Measurements from ENCODE around the gene DCDC1.
"Not testable (repeated sequence)": the region's sequence is repeated elsewhere in the genome, so short reads cannot be mapped to it uniquely, and the experiment has no call there.

Gene DCDC1

DNA sequence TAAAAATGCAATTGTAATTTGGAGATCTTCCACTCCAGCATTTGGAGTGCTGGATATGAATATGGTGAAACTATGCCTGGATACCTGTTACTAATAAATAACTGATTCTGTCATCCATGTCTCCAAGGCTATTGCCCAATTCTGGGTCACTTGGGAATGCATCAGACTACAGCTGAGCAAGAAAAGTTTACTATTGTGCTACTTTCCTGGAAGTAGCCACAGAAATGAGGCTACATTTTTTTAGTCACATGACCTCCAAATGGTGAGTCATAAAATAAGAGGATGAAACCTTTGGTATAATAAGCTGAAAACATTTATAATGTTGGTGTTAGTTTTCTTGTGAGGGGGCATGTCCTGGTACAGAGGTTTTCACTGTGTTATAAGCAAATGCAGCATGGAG, 44.4 kb downstream of the DCDC1 start:
- Histone ChIP-seq H3K27ac (ENCODE audit: low read length) (no peak overlapping the region), H3K27me3 (ENCODE audit: low read depth, low read length) (no peaks in the 10 kb centered on the region), H3K36me3 (ENCODE audit: control insufficient read depth in 1 of 2, insufficient read depth in 2 of 2, low read length in 2 of 2) (no peaks in the 10 kb centered on the region), H3K4me3 (ENCODE audit: low read depth in 1 of 2, low read length in 2 of 2) (no peak overlapping the region), H3K9me3 (ENCODE audit: control insufficient read depth in 1 of 2, low read length in 2 of 2) (no peaks in the 10 kb centered on the region), H3K4me1 (ENCODE audit: control insufficient read depth in 1 of 2, insufficient read depth in 2 of 2, low read length in 2 of 2) (no peaks in the 10 kb centered on the region)

- no peaks in the 10 kb centered on the region for H3K9me3 ChIP-seq (ENCODE audit: control insufficient read depth in 1 of 2, low read length in 2 of 2)
- H3K27ac ChIP-seq (ENCODE audit: low read length) = no peak overlapping the region
- H3K4me3 ChIP-seq (ENCODE audit: low read depth in 1 of 2, low read length in 2 of 2) = no peak overlapping the region
- H3K36me3 ChIP-seq (ENCODE audit: control insufficient read depth in 1 of 2, insufficient read depth in 2 of 2, low read length in 2 of 2) = no peaks in the 10 kb centered on the region
- no peaks in the 10 kb centered on the region for H3K4me1 ChIP-seq (ENCODE audit: control insufficient read depth in 1 of 2, insufficient read depth in 2 of 2, low read length in 2 of 2)
- H3K27me3 ChIP-seq (ENCODE audit: low read depth, low read length) = no peaks in the 10 kb centered on the region
These were observed 46.4 kb downstream of the DCDC1 start for GRCh38 chr11:31323145-31323544.

- H3K27me3 ChIP-seq (ENCODE audit: low read depth, low read length); H3K36me3 ChIP-seq (ENCODE audit: control insufficient read depth in 1 of 2, insufficient read depth in 2 of 2, low read length in 2 of 2); H3K9me3 ChIP-seq (ENCODE audit: control insufficient read depth in 1 of 2, low read length in 2 of 2); H3K4me3 ChIP-seq (ENCODE audit: low read depth in 1 of 2, low read length in 2 of 2); H3K4me1 ChIP-seq (ENCODE audit: control insufficient read depth in 1 of 2, insufficient read depth in 2 of 2, low read length in 2 of 2); H3K27ac ChIP-seq (ENCODE audit: low read length): not testable (repeated sequence)
These were observed 48.0 kb downstream of the DCDC1 start for GRCh38 chr11:31321494-31321893.

DNA sequence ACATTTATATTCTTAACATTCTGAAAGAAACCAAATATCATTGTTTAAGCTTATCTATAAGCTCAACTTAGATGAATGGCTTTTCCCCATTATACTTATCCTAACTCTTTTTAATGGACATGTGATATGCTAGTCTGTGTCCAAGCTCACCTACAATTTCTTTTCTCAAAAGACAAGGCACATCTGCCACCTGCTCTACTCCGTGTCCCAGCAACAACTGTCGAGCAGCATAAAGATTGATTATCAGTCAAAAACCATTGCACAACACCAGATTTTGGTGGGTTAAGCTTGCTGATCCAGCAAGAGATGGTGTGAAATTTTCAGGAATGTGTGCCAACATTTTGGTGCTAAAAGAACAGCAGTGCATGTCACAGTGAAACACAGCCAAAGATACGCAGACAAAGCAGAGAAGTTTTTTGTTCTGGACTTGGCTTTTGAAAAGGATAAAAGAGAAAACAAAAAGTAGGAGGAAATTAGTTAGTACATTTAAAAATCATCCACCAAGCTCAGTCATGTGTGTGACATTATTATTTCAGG, 65.8 kb downstream of the DCDC1 start:
- Histone ChIP-seq H3K4me3 (ENCODE audit: low read depth in 1 of 2, low read length in 2 of 2) (no peak overlapping the region), H3K9me3 (ENCODE audit: control insufficient read depth in 1 of 2, low read length in 2 of 2) (no peaks in the 10 kb centered on the region), H3K36me3 (ENCODE audit: control insufficient read depth in 1 of 2, insufficient read depth in 2 of 2, low read length in 2 of 2) (no peaks in the 10 kb centered on the region), H3K4me1 (ENCODE audit: control insufficient read depth in 1 of 2, insufficient read depth in 2 of 2, low read length in 2 of 2) (no peaks in the 10 kb centered on the region), H3K27ac (ENCODE audit: low read length) (no peak overlapping the region), H3K27me3 (ENCODE audit: low read depth, low read length) (no peaks in the 10 kb centered on the region)

DNA sequence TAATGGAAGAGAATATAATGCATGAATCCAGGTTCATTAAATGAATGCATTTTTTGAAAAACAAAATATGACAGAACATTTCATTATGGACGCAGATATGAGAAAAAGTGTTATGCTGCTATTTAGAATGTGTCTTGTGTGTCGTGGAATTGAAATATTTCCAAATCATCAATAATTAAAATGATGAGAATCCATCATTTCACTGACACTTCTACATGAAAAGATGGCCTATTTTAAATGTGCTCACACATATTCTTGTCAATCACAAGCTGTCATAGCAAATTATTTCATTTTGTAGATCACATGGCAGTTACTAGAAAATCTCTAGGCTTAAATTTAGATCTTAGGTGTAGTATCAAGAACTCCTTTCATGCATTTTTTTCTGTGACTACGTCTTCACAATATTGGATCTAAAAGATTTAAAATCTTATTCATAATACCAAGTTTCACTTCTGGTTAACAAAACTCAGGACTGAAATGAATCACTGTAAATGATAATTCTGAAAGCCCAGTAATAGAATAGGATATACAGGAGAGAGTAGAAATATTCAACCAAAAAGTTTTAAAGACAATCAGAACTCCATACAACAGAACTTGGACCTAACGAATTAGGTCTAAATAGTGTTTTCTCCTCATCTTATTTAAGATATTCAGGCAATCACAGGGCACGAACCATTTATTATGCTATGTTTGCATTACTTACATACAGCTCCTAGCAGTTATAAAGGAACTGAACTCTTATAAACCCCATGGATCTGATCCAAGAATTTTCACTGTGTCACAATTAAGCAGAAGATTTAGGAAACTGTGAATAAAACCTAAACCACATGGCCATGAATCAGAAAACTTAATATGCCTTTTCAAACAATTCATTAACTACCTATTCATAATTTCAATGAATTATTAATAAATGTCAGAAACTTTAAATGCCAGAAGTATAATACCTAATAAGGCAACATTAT, 67.7 kb downstream of the DCDC1 start:
- no peak overlapping the region for H3K27ac ChIP-seq (ENCODE audit: low read length)
- H3K27me3 ChIP-seq (ENCODE audit: low read depth, low read length) = no peaks in the 10 kb centered on the region
- H3K4me1 ChIP-seq (ENCODE audit: control insufficient read depth in 1 of 2, insufficient read depth in 2 of 2, low read length in 2 of 2) = no peaks in the 10 kb centered on the region
- H3K9me3 ChIP-seq (ENCODE audit: control insufficient read depth in 1 of 2, low read length in 2 of 2) = no peaks in the 10 kb centered on the region
- H3K36me3 ChIP-seq (ENCODE audit: control insufficient read depth in 1 of 2, insufficient read depth in 2 of 2, low read length in 2 of 2) = no peaks in the 10 kb centered on the region
- no peak overlapping the region for H3K4me3 ChIP-seq (ENCODE audit: low read depth in 1 of 2, low read length in 2 of 2)

- Histone ChIP-seq H3K4me1 (ENCODE audit: control insufficient read depth in 1 of 2, insufficient read depth in 2 of 2, low read length in 2 of 2) (no peaks in the 10 kb centered on the region), H3K9me3 (ENCODE audit: control insufficient read depth in 1 of 2, low read length in 2 of 2) (no peaks in the 10 kb centered on the region), H3K4me3 (ENCODE audit: low read depth in 1 of 2, low read length in 2 of 2) (no peak overlapping the region), H3K36me3 (ENCODE audit: control insufficient read depth in 1 of 2, insufficient read depth in 2 of 2, low read length in 2 of 2) (no peaks in the 10 kb centered on the region), H3K27me3 (ENCODE audit: low read depth, low read length) (no peaks in the 10 kb centered on the region), H3K27ac (ENCODE audit: low read length) (no peak overlapping the region)
These were observed 74.2 kb downstream of the DCDC1 start for GRCh38 chr11:31295308-31295707.

GRCh38 chr11:31273527-31273926, 96.0 kb downstream of the DCDC1 start:
- not testable (repeated sequence) for H3K27ac ChIP-seq (ENCODE audit: low read length)

GRCh38 chr11:31267720-31268119, 101.8 kb downstream of the DCDC1 start:
- no peaks in the 10 kb centered on the region for H3K27me3 ChIP-seq (ENCODE audit: low read depth, low read length)

More at GRCh38 chr11:31273527-31273926, 96.0 kb downstream of the DCDC1 start:
- not testable (repeated sequence) for H3K4me1 ChIP-seq (ENCODE audit: control insufficient read depth in 1 of 2, insufficient read depth in 2 of 2, low read length in 2 of 2); H3K36me3 ChIP-seq (ENCODE audit: control insufficient read depth in 1 of 2, insufficient read depth in 2 of 2, low read length in 2 of 2); H3K9me3 ChIP-seq (ENCODE audit: control insufficient read depth in 1 of 2, low read length in 2 of 2); H3K4me3 ChIP-seq (ENCODE audit: low read depth in 1 of 2, low read length in 2 of 2); H3K27me3 ChIP-seq (ENCODE audit: low read depth, low read length)

DNA sequence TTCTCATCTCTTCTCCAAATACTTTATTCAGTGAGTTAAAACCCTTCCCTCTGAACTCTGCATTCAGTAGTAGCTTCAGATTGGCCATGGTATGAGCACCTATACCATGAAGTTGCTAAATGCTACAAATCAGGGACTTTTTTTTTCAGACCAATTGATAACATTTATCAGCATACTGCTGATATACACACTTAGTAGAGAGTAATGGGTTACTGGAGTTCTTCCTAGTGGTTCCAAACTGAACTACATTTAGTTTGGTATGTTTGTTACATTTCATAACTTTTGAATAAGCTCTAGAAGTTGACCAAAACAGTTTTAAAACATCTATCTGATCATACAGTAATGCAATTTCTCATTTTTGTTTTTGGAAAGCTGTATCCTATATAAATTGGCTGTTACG, 104.7 kb downstream of the DCDC1 start:
- no peaks in the 10 kb centered on the region for H3K4me1 ChIP-seq (ENCODE audit: control insufficient read depth in 1 of 2, insufficient read depth in 2 of 2, low read length in 2 of 2)
- no peaks in the 10 kb centered on the region for H3K27me3 ChIP-seq (ENCODE audit: low read depth, low read length)
- no peak overlapping the region for H3K27ac ChIP-seq (ENCODE audit: low read length)
- H3K36me3 ChIP-seq (ENCODE audit: control insufficient read depth in 1 of 2, insufficient read depth in 2 of 2, low read length in 2 of 2) = no peaks in the 10 kb centered on the region
- no peak overlapping the region for H3K4me3 ChIP-seq (ENCODE audit: low read depth in 1 of 2, low read length in 2 of 2)
- no peaks in the 10 kb centered on the region for H3K9me3 ChIP-seq (ENCODE audit: control insufficient read depth in 1 of 2, low read length in 2 of 2)

More at GRCh38 chr11:31267720-31268119, 101.8 kb downstream of the DCDC1 start:
- H3K4me3 ChIP-seq (ENCODE audit: low read depth in 1 of 2, low read length in 2 of 2) = no peak overlapping the region
- no peak overlapping the region for H3K27ac ChIP-seq (ENCODE audit: low read length)
- no peaks in the 10 kb centered on the region for H3K36me3 ChIP-seq (ENCODE audit: control insufficient read depth in 1 of 2, insufficient read depth in 2 of 2, low read length in 2 of 2)
- no peaks in the 10 kb centered on the region for H3K9me3 ChIP-seq (ENCODE audit: control insufficient read depth in 1 of 2, low read length in 2 of 2)
- H3K4me1 ChIP-seq (ENCODE audit: control insufficient read depth in 1 of 2, insufficient read depth in 2 of 2, low read length in 2 of 2) = no peaks in the 10 kb centered on the region

- Histone ChIP-seq H3K27ac (ENCODE audit: low read length) (no peak overlapping the region), H3K4me3 (ENCODE audit: low read depth in 1 of 2, low read length in 2 of 2) (no peak overlapping the region), H3K36me3 (ENCODE audit: control insufficient read depth in 1 of 2, insufficient read depth in 2 of 2, low read length in 2 of 2) (no peaks in the 10 kb centered on the region), H3K9me3 (ENCODE audit: control insufficient read depth in 1 of 2, low read length in 2 of 2) (no peaks in the 10 kb centered on the region), H3K4me1 (ENCODE audit: control insufficient read depth in 1 of 2, insufficient read depth in 2 of 2, low read length in 2 of 2) (no peaks in the 10 kb centered on the region), H3K27me3 (ENCODE audit: low read depth, low read length) (no peaks in the 10 kb centered on the region)
These were observed 106.8 kb downstream of the DCDC1 start for GRCh38 chr11:31262761-31263160.

- Histone ChIP-seq H3K36me3 (ENCODE audit: control insufficient read depth in 1 of 2, insufficient read depth in 2 of 2, low read length in 2 of 2) (no peaks in the 10 kb centered on the region), H3K4me3 (ENCODE audit: low read depth in 1 of 2, low read length in 2 of 2) (no peak overlapping the region), H3K4me1 (ENCODE audit: control insufficient read depth in 1 of 2, insufficient read depth in 2 of 2, low read length in 2 of 2) (no peaks in the 10 kb centered on the region), H3K9me3 (ENCODE audit: control insufficient read depth in 1 of 2, low read length in 2 of 2) (no peaks in the 10 kb centered on the region), H3K27ac (ENCODE audit: low read length) (no peak overlapping the region), H3K27me3 (ENCODE audit: low read depth, low read length) (no peaks in the 10 kb centered on the region)
These were observed 109.7 kb downstream of the DCDC1 start for GRCh38 chr11:31259797-31260196.
